Thyroid gland (tissue), 4 donors: ENCODE measurements around the gene ZNF224.

Source experiments
- POLR2A ChIP-seq, 2 donors: fragments of 450-650 bp; IDR thresholded peaks; one replicate each; pipeline ENCODE4 v1.6.1; 2017; ENCODE audit warnings: antibody characterized with exemption in 2 of 2, mild to moderate bottlenecking in 2 of 2, moderate library complexity in 1 of 2
- TF ChIP-seq, protein P1 (sequence below), 6 experiments: fragments of 200-600 bp in 3 of 6; fragments of 450-650 bp in 3 of 6; sonication (generic) in 3 of 6; IDR thresholded peaks; one replicate each; pipeline ENCODE4 v1.5.1; 2016 to 2019; ENCODE audit warnings: antibody characterized with exemption in 6 of 6, mild to moderate bottlenecking in 2 of 6, inconsistent platforms in 1 of 6, moderate library complexity in 1 of 6

DNA sequence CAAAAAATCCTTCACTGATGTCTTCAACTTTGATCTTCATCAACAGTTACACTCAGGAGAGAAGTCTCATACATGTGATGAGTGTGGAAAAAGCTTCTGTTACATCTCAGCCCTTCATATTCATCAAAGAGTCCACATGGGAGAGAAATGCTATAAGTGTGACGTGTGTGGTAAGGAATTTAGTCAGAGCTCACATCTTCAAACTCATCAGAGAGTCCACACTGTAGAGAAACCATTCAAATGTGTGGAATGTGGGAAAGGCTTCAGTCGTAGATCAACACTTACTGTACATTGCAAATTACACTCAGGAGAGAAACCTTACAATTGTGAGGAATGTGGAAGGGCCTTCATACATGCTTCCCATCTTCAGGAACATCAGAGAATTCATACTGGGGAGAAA lies 62.3 kb downstream of the ZNF224 start:
- TF ChIP-seq, protein P1, sequence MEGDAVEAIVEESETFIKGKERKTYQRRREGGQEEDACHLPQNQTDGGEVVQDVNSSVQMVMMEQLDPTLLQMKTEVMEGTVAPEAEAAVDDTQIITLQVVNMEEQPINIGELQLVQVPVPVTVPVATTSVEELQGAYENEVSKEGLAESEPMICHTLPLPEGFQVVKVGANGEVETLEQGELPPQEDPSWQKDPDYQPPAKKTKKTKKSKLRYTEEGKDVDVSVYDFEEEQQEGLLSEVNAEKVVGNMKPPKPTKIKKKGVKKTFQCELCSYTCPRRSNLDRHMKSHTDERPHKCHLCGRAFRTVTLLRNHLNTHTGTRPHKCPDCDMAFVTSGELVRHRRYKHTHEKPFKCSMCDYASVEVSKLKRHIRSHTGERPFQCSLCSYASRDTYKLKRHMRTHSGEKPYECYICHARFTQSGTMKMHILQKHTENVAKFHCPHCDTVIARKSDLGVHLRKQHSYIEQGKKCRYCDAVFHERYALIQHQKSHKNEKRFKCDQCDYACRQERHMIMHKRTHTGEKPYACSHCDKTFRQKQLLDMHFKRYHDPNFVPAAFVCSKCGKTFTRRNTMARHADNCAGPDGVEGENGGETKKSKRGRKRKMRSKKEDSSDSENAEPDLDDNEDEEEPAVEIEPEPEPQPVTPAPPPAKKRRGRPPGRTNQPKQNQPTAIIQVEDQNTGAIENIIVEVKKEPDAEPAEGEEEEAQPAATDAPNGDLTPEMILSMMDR (IDR thresholded peaks at IDR 0.05): no peak
- no peak for TF ChIP-seq POLR2A (IDR thresholded peaks at IDR 0.05)
